HG03135 (cell line): ENCODE measurements around the gene ANKRD31.
"Not testable (repeated sequence)": the region's sequence is repeated elsewhere in the genome, so short reads cannot be mapped to it uniquely, and the experiment has no call there.

Source experiments
- ATAC-seq: cut with Tn5 transposase; IDR thresholded peaks from one replicate; pipeline ENCODE4 v1.9.1; 2021; ENCODE audit warnings: mild to moderate bottlenecking, moderate library complexity; ENCODE audit not compliant: unreplicated experiment

Gene ANKRD31

GRCh38 chr5:75236322-75237316, at the start of gene ANKRD31:
ANKRD31 (minus strand) TSS chr5:75236878; CDS start chr5:75236686, 192 bp downstream.
- ATAC-seq, result peak; percentile 99

DNA sequence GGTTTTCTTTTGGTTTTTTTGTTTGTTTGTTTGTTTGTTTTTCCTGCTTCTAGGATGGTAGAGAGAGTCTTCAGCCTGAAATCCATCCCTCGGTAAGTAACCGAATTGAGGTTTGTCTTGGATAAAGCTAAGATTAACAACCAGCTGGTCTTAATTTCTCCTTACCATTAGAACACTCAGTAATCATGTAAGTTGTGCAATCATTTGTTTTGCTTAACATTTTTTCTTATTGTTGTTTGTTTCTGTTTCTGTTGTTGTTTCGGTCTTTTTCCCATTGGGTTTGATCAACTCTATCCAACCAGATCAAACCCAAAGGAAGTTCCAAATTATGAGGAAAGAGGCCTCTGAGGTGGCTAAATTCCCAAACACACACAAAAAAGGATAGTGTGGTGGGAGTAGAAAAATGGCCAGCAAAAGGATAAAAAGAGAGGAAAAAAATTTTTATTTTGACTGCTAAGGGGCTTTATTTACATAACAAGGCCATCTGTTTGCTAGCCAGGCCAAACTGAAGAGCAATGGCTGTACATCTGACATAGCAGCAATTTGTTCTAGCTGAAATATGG, 49.6 kb upstream of the ANKRD31 start:
- ATAC-seq, result no peak

DNA sequence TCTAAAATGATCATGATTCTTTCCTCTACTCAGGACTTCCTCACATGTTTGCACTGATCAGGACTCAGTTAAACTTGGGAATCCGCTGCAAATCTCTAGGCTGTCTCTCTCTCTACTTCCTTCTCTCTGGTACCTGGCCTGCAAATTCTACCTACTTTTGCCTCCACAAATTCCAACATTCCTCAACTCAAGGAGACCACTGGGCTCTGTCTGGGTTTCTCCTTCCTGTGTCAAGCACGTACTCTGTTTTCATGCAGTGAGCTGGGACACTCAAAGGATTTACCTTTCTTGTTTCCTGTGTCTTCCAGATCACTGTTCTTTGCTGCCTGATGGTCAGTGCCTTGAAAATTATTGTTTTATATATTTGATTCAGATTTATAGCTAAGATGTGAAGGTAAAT, 45.9 kb upstream of the ANKRD31 start:
- ATAC-seq, result no peak

DNA sequence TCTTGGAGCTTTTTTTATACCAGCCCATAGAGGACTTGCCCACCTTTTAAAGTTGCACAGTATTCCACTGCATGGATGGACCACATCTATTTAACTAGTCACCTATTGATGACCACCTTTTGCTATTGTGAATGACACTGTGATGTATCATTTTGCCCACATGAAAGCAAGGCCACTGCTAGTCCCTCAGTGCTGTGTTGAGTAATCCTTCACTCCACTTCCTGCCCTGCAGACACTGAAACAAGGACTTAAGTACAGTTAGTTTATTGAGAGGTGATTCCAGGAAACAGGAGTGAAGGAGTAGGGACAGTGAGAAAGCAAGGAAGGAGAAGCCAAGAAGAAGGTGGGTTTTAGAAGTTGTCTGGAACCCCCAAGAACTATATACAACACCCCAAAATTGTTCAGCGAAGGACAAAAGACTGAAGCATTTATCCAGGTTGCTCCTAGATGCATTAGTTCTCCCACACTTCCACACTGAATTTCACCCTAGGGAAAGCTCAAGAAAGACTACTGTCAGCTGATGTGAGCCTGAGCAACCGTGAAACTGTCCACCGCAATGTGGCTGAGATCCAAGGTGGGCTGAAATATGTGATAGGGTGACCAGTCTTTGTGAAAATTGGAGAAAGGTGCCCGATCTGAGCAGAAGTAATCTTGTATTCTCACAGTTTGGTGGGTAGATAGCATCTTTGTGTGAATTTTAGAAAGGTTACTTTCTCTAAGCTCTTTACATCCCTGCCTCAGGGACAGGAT, 45.2 kb upstream of the ANKRD31 start:
- no peak for ATAC-seq

GRCh38 chr5:75279321-75279720, 42.6 kb upstream of the ANKRD31 start:
- ATAC-seq, result no peak

- no peak for ATAC-seq
Measured at GRCh38 chr5:75277463-75277862, 40.8 kb upstream of the ANKRD31 start.

GRCh38 chr5:75275756-75276155, 39.1 kb upstream of the ANKRD31 start:
- no peak for ATAC-seq

GRCh38 chr5:75275147-75275546, 38.5 kb upstream of the ANKRD31 start:
- no peak for ATAC-seq

DNA sequence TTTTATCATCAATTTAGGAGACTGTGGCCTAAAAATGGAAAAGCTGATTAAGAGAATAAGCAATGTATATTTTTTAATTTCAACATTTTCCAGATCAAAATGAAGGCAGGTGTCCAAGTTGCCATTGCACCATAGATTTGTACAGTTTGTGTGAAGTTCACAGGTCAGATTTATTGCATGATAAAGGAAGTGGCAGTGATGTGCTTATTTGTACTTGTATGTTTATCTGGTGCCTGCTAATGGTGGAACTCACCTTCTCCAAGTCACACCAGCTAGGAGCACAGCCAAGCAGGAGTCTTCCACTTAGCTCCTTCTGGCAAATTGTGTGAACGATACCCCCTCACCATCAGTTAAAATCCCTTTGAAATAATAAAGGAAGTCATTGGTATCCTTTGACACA, 37.8 kb upstream of the ANKRD31 start:
- ATAC-seq, result no peak

DNA sequence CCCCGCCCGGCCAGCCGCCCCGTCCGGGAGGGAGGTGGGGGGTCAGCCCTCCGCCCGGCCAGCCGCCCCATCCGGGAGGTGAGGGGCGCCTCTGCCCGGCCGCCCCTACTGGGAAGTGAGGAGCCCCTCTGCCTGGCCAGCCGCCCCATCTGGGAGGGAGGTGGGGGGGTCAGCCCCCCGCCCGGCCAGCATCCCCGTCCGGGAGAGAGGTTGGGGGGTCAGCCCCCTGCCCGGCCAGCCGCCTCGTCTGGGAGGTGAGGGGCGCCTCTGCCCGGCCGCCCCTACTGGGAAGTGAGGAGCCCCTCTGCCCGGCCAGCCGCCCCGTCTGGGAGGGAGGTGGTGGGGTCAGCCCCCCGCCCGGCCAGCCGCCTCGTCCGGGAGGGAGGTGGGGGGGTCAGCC, 33.9 kb upstream of the ANKRD31 start:
- not testable (repeated sequence) for ATAC-seq

DNA sequence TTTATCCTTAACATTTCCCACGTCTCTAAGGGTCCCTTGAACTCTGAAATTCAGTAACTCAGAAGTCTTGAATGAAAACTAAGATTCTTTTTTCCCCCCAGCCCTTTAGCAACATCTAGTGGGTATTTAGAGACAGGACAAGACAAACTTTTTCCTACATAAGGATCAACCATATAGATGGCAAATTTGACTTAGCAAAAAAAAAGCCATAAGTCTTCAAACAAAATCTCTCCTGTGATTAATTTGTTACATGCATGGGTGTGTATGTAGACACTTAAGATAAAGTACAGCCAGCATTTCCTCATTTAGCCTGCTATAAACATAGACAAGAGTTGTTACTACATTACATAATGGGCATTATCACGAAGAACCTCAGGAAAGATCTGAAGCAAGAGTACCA, 29.1 kb upstream of the ANKRD31 start:
- ATAC-seq, result no peak

DNA sequence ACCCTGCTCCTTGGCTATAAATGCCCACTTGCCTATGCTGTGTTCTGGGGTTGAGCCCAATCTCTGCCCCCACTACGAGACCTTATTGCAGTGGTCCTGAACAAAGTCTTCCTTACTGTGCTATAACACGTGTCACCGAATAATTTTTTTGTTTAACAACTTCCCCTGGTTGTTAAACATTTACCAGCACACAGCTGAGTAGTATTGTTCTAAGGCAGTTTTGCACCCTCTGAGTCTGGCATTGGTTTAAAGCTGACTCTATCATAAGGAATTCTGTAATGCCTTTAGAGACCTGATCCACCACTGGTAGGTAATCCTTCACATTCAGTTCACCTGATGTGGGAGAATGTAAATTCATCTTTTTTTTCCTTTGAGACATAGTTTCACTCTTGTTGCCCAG, 25.6 kb upstream of the ANKRD31 start:
- no peak for ATAC-seq

DNA sequence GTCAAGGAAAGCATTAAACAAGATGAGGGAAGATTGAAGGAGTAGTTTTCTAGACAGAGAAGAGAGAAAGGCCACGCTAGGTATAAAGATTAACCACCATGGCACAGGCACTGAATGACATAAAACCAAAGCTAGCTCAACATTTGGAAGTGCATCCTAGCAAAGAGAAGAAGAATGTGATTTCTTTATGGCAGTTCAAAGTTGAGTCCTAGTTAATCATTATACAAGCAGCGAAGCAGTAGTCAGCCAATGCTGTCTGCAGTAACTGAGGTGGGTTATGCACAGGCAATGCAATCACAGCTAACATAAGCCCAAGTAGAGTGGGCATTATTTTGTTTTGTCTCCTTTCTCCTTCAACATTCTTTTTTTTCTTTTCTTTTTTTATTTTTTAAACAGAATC, 24.0 kb upstream of the ANKRD31 start:
- no peak for ATAC-seq

GRCh38 chr5:75250452-75250851, 13.8 kb upstream of the ANKRD31 start:
- not testable (repeated sequence) for ATAC-seq

- no peak for ATAC-seq
Measured at GRCh38 chr5:75245023-75245422, 8.3 kb upstream of the ANKRD31 start.

DNA sequence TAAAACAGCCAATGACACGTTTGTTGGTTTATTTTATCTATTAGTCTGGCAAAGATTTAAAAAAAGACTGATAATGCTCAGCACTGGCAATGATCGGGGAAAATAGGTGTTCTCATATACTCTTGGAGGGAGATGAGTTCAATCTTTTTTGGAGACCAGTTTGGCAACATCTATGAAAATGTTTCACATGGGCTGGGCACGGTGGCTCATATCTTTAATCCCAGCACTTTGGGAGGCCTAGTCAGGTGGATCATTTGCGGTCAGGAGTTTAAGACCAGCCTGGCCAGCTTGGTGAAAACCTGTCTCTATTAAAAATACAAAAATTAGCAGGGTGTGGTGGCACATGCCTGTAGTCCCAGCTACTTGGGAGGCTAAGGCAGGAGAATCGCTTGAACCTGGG, 6.8 kb upstream of the ANKRD31 start:
- ATAC-seq, result no peak

GRCh38 chr5:75243100-75243499, 6.4 kb upstream of the ANKRD31 start:
- no peak for ATAC-seq

GRCh38 chr5:75242067-75242466, 5.4 kb upstream of the ANKRD31 start:
- ATAC-seq, result no peak

DNA sequence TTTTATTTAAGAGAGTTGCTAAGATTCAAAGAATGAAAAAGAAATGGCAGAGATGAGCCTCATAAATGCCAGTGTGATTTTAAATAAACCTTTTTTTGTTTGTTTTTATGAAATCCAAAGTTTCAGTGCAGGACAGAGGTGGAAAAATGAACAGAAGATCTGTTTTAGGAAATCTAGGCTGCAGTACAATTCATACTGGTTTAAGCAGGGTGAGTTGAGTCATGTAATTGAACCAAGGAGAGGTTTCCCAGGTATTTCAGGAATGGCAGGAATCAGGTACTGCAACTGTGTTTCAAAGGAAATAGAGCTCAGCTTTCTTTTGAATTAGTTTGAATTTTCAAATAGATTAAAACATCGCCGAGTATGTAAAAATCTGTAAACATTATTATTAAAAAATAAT, 3.0 kb upstream of the ANKRD31 start:
- no peak for ATAC-seq

GRCh38 chr5:75235711-75236110, 967 bp downstream of the ANKRD31 start:
- ATAC-seq, result no peak

GRCh38 chr5:75234251-75234650, 2.4 kb downstream of the ANKRD31 start:
- ATAC-seq, result no peak

- no peak for ATAC-seq
Measured at GRCh38 chr5:75226916-75227315, 9.8 kb downstream of the ANKRD31 start.
